NCI-H460 (cell line): ENCODE measurements around the gene PRSS56. TPM values are rescaled to one million over a fixed set of nuclear protein-coding genes. Genes with fewer than 3 reads are reported as not detected.
"Not testable (repeated sequence)": the region's sequence is repeated elsewhere in the genome, so short reads cannot be mapped to it uniquely, and the experiment has no call there.

Experiments
- DNase-seq: peaks from one replicate; pipeline ENCODE4 v3.0.0-alpha.2; 2016; ENCODE audit warnings: low read depth; ENCODE audit errors: extremely low read depth
- total RNA-seq: library from RNA; depleted of rRNA; stranded (reverse); fragments of >200 nt; shearing (Covaris generic); gene quantifications from 2 replicates; pipeline ENCODE4 v1.2.3, GENCODE V29; 2014; rRNA removed

PRSS56 gene
- total RNA-seq, 1 experiment from 2014 or later, result not detected

GRCh38 chr2:232563580-232563979 lies 43.4 kb downstream of the PRSS56 start:
- DNase-seq, result no peak

- no peak for DNase-seq
Measured at GRCh38 chr2:232567721-232568120, 47.5 kb downstream of the PRSS56 start.

GRCh38 chr2:232568161-232568560 lies 48.0 kb downstream of the PRSS56 start:
- peak; percentile 45 for DNase-seq

GRCh38 chr2:232569541-232569940 lies 49.4 kb downstream of the PRSS56 start:
- DNase-seq, result no peak

- DNase-seq, result not testable (repeated sequence)
Measured at GRCh38 chr2:232570481-232570880, 50.3 kb downstream of the PRSS56 start.

- no peak for DNase-seq
Measured at GRCh38 chr2:232571026-232571474, 50.9 kb downstream of the PRSS56 start.

- no peak for DNase-seq
Measured at GRCh38 chr2:232573042-232573441, 52.9 kb downstream of the PRSS56 start.

GRCh38 chr2:232573771-232574435 lies 53.7 kb downstream of the PRSS56 start:
- DNase-seq, result no peak

GRCh38 chr2:232574674-232575403 lies 54.7 kb downstream of the PRSS56 start:
- DNase-seq, result no peak

Other genes starting within 250 kb of the PRSS56 start
- not detected in 2 replicates for gene ALPP, start 141.6 kb upstream of the PRSS56 start, total RNA-seq
- gene ALPG, start 113.5 kb upstream of the PRSS56 start, total RNA-seq, result not detected in 2 replicates
- not detected in 2 replicates for gene ALPI, start 64.2 kb upstream of the PRSS56 start, total RNA-seq
- gene ECEL1, start 32.6 kb upstream of the PRSS56 start, total RNA-seq, result 2.0 and 2.8 TPM in 2 replicates
- 0.05 TPM in 1 of 2 replicates, not detected in the other for gene CHRND, start 5.8 kb downstream of the PRSS56 start, total RNA-seq
- gene CHRNG, start 19.3 kb downstream of the PRSS56 start, total RNA-seq, result not detected in 2 replicates
- 17.6 and 17.7 TPM in 2 replicates for gene TIGD1, start 30.2 kb downstream of the PRSS56 start, total RNA-seq
- gene EIF4E2, start 30.3 kb downstream of the PRSS56 start, total RNA-seq, result 59.7 and 67.1 TPM in 2 replicates
- 0.10 TPM in 1 of 2 replicates, not detected in the other for gene EFHD1, start 113.2 kb downstream of the PRSS56 start, total RNA-seq
- 51.4 and 64.3 TPM in 2 replicates for gene GIGYF2, start 176.9 kb downstream of the PRSS56 start, total RNA-seq